ENCODE results near the gene RPP40. TPM values are rescaled to one million over a fixed set of nuclear protein-coding genes. Genes with fewer than 3 reads are reported as not detected.

RPP40 gene
- total RNA-seq, 4 donors from 2014 or later = 12.3 to 24.9 (median 16.1) TPM

DNA sequence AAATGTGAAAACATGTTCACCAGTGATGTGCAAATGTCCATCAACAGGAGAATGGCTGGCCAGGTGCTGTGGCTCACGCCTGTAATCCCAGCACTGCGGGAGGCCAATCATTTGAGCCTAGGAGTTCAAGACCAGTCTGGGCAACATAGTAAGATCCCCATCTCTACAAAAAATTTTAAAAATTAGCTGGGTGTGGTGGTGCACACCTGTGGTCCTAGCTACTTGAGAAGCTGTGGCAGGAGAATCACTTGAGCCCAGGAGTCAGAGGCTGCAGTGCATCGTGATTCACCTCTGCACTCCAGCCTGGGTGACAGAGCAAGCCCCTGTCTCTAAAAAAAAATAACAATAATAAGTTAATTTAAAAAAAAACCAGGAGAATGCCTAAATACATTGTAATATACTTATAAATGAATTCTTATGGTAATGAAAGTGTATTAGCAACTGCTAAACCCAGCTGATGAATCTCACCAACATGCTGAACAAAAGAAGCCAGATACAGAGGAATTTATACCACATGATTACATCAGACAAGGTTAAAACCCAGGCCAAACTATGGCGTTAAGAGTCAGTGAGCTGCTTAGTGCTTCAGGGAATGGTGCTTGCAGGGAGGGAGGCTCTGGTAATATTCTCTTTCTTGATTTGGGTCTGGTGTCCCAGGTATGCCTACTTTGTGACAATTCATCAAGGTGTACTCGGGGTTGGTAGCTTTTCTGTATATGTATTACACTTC, 36.4 kb downstream of the RPP40 start:
- H3K27me3 ChIP-seq = no peaks in the 10 kb centered on the region
- no peak for DNase-seq
- H3K27ac ChIP-seq = no peak overlapping the region
- no peaks in the 10 kb centered on the region for H3K36me3 ChIP-seq
- TF ChIP-seq POLR2A (IDR thresholded peaks at IDR 0.05) = no peak
- TF ChIP-seq, protein P1, sequence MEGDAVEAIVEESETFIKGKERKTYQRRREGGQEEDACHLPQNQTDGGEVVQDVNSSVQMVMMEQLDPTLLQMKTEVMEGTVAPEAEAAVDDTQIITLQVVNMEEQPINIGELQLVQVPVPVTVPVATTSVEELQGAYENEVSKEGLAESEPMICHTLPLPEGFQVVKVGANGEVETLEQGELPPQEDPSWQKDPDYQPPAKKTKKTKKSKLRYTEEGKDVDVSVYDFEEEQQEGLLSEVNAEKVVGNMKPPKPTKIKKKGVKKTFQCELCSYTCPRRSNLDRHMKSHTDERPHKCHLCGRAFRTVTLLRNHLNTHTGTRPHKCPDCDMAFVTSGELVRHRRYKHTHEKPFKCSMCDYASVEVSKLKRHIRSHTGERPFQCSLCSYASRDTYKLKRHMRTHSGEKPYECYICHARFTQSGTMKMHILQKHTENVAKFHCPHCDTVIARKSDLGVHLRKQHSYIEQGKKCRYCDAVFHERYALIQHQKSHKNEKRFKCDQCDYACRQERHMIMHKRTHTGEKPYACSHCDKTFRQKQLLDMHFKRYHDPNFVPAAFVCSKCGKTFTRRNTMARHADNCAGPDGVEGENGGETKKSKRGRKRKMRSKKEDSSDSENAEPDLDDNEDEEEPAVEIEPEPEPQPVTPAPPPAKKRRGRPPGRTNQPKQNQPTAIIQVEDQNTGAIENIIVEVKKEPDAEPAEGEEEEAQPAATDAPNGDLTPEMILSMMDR (IDR thresholded peaks at IDR 0.05) = no peak
- H3K9me3 ChIP-seq = no peaks in the 10 kb centered on the region
- 78 to 81% methylated on average over 5 of the region's 5 CpGs for WGBS, 2 donors
- no peak overlapping the region for H3K4me3 ChIP-seq
- intact Hi-C loops (cut with DNase I) = no loop called here
- no peaks in the 10 kb centered on the region for H3K4me1 ChIP-seq

DNA sequence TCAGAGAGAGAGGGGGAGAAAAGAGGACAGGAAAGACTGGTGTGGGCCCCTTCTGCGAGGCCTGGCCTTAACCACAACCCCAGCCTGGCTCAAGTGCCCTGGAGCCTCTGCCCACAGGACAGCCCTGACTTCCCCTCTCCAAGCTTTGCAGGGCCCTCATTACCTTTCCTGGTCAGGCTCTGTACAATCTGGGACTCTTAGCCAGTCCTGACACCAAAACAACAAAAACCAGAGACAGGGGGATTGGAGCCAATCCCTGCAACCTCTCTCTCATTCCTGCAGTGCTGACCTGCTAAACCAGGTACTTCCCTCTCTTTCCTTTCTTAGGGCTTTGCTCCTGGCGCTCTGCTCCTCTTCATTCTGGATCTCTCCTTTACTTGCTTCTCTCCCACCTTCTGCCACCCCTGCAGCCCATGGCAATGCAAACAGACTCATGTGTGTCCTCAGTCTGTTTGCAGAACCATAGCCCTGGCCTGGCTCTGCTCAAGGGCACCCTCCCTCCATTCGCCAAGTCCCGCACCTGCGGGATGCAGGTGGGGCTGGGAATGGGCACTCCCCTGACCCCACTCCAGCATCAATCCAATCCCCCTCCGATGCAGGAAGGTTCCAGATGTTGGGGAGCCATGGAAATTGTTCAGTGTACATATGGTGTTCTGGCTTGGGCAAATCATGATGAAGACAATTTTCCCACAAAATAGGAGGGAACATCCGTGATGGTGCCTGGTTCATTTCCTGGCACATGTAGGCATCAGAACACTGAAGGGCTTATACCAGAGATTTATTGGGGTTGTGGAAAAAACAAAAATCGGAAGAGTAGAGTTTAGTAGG, 38.1 kb downstream of the RPP40 start:
- Histone ChIP-seq H3K36me3 (no peaks in the 10 kb centered on the region), H3K4me1 (no peaks in the 10 kb centered on the region), H3K4me3 (no peak overlapping the region), H3K9me3 (no peaks in the 10 kb centered on the region), H3K27ac (no peak overlapping the region), H3K27me3 (no peaks in the 10 kb centered on the region)
- intact Hi-C loops (cut with DNase I) = no loop called here
- no peak for DNase-seq
- WGBS, 2 donors = 88 to 91% methylated on average over 7 of the region's 8 CpGs
- TF ChIP-seq, protein P1 (IDR thresholded peaks at IDR 0.05) = no peak
- no peak for TF ChIP-seq POLR2A (IDR thresholded peaks at IDR 0.05)

DNA sequence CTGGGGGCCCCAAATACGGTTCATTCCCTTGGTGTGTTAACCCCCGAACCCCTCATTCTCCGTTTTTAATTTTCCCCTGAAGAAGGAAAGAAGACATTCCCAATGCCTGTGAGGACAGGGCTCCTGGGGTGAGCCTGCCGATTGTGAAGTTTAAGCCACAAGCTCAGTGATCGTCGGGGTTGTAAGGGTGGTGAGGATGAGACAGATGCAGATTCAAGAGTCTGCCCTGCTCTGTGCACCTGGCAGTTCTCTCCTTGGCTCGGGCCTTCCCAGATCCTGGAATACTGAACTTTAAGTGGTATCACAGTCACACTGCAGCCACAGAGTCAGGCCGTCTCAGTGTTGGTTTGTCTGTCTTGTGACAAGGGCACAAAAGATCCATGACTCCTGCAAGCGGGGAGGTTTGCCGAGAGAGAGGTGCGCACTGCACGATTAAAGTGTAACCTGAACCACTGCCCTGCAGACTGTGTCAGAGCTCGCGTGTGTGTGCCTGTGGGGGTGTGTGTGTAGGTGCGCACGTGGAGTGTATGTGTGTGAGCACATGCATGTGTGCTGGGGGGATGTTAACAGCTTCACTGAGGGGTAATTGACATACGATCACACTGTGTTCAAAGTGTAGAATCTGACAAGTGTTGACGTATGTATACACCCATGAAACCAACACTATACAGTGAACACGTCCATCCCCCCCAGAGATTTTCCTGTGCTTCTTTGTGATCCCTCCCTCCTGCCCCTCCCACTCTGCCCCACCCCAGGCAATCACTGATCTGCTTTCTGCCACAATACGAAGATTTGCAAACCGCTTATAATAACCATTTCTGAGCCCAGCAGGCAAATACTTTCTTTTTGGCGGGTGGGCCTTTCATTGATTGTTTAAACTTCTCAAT, 38.9 kb downstream of the RPP40 start:
- Histone ChIP-seq H3K27me3 (peaks cover 0 to 2% (median 0%) of the 10 kb centered on the region in 4 donors), H3K4me1 (no peaks in the 10 kb centered on the region), H3K36me3 (no peaks in the 10 kb centered on the region), H3K4me3 (no peak overlapping the region), H3K9me3 (no peaks in the 10 kb centered on the region), H3K27ac (no peak overlapping the region)
- intact Hi-C loops (cut with DNase I) = no loop called here
- TF ChIP-seq, protein P1 (IDR thresholded peaks at IDR 0.05) = no peak
- TF ChIP-seq POLR2A (IDR thresholded peaks at IDR 0.05) = no peak
- 67 to 76% methylated on average over 18 to 22 of the region's 22 CpGs for WGBS, 2 donors
- no peak for DNase-seq

DNA sequence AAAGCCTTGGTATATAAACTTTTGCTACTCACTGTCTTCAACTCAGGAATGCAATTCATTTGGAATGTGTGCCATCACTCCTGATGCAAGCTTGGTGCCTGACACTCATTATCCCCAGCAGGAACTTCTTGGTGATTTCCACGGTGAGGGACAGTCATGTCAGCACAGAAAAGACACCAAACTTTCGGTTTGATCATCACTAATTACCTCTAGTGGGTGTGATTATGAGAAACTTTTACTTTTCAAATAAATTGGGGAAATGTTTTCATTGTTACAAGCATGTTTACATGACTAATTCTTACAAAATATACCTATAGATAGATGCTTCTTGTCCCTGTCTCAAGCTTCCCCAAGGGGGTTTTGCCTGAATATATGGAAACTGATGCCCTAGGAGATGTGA, 40.9 kb downstream of the RPP40 start:
- H3K4me3 ChIP-seq = no peak overlapping the region
- intact Hi-C loops (cut with DNase I) = no loop called here
- peaks cover 0 to 5% (median 0%) of the 10 kb centered on the region in 4 donors for H3K27me3 ChIP-seq
- TF ChIP-seq POLR2A (IDR thresholded peaks at IDR 0.05) = no peak
- TF ChIP-seq, protein P1 (IDR thresholded peaks at IDR 0.05) = no peak
- no peaks in the 10 kb centered on the region for H3K36me3 ChIP-seq
- H3K4me1 ChIP-seq = no peaks in the 10 kb centered on the region
- no peaks in the 10 kb centered on the region for H3K9me3 ChIP-seq
- H3K27ac ChIP-seq = no peak overlapping the region
- no peak for DNase-seq
- 60 to 75% methylated on average over 2 of the region's 2 CpGs for WGBS, 2 donors

Data from esophagus squamous epithelium (tissue), 5 donors.